HG03097 (cell line): ENCODE data around the gene SLA2.
"Not testable (repeated sequence)": the region's sequence is repeated elsewhere in the genome, so short reads cannot be mapped to it uniquely, and the experiment has no call there.

Experiments
- ATAC-seq: cut with Tn5 transposase; IDR thresholded peaks from one replicate; pipeline ENCODE4 v1.9.1; 2021; ENCODE audit not compliant: unreplicated experiment, low FRiP score

SLA2 gene, protein sequence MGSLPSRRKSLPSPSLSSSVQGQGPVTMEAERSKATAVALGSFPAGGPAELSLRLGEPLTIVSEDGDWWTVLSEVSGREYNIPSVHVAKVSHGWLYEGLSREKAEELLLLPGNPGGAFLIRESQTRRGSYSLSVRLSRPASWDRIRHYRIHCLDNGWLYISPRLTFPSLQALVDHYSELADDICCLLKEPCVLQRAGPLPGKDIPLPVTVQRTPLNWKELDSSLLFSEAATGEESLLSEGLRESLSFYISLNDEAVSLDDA

DNA sequence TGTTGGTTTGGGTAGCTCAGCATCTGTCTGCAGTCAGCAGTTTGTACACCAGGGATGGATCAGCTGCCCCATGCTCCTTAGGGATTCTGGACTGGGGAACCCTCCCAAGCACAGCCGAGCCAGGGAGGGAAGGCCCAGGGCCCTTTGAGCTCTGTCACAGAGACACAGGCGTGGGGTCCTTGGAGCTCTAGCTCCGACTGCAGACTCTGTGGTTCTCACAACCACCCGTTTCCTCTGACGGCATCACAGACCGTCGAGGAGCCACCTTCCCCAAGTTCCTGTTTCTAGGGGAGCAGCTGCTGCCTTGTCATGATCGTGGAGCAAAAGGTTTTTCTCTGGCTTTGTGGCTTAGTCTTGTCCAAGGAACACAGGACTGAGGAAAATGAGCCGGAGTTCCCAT is at the start of gene SLA2:
Gene SLA2 (minus strand): TSS at position 199 of the 400 bp plus-strand sequence. CDS start 4,861 bp downstream, outside the sequence.
- no peak for ATAC-seq

DNA sequence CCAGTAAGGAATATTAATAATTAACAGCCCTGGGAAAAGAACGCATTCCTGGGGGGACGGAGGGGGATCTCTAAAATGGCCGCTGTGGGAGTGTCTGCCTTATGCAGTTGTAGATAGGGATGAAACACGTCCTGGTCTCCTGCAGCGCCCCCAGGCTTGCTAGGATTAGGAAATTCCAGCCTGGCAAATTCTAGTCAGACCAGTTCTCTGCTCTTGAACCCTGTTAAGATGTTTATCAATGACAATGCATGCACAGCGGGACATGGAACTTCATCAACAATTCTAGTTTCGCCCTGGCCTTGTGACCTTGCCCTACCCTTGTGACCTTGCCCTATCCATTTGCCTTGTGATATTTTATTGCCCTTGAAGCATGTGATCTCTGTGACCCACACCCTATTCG is 49.5 kb upstream of the SLA2 start:
- not testable (repeated sequence) for ATAC-seq

DNA sequence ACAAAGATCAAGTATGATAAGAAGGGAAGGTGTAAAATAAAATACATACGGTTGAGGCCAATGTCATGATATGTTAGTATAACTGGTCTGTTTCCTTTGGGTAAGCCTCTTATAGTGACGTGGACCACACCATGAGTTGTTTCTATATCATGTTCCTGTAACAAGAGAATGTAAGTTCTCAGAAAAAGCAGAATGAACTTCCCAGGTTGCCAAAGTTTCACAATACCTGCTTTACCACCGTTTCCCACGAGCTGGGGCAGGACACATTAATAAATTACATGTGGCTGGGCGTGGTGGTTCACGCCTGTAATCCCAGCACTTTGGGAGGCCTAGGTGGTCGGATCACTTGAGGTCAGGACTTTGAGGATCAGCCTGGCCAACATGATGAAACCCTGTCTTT is 42.6 kb upstream of the SLA2 start:
- no peak for ATAC-seq

DNA sequence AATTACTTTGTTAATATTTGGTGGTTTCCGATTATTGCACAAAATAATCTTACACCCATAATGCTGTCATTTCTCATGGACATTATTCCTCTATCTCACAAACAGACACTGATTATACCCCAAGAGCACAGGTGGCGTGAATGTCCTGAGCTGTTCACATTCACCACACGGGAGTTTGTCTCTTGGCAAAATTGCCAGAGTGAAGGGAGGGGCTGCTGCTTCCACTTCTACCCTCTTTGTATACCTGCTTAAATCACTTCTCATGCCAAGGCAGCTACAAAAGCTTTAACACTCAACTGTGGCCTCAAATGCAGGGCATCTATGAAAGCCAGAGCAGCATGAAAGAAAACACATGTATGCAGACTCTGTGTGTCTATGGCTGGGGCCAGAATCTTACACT is 41.9 kb upstream of the SLA2 start:
- no peak for ATAC-seq

DNA sequence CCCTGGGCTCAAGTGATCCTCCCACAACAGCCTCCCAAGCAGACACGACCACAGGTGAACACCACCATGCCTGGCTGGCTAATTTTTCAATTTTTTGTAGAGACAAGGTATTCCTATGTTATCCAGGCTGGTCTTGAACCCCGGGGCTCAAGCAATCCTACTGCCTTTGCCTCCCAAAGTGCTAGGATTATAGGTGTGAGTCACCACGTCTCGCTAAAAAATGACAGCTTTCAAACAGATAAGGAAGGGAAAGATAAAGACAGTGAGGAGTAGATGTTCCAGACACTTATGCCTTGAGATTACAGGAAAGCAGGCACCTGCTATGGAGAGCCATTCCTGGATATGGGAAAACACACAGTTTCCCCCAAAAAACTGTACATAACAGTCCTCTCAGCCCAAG is 40.9 kb upstream of the SLA2 start:
- no peak for ATAC-seq

DNA sequence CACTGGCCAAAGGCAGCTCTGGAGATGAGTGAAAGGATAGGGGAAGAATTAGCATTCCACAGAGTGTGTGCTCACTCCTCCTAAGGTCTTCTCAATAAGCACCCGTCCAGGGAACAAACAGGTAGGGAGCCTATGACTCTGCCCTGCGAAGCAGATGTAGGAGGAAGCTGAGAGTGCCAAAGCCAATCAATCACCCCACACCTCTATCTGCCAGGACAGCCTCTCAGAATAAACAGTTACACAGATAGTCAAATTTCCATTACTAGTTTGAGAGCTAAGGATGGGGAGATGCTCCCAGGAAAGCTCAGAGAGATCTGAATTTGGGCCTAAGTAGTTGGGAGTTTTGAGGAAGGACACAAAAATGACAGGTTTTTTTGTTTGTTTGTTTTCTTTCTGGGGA is 40.5 kb upstream of the SLA2 start:
- no peak for ATAC-seq

DNA sequence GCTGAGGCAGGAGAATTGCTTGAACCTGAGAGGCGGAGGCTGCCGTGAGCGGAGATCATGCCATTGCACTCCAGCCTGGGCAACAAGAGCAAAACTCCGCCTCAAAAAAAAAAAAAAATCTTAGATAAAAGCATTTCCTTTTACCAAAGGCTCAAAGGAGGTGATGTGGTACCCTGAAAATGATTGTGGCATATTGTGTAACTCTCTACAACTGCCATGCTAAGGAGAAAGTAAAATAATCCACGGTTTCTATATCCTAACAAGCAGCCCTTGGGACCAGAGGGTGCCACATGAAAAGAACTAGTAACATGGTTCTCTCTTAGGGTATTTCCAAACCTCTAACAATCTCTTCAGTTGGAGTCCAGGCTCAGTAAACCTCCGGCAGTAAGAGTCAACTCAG is 38.8 kb upstream of the SLA2 start:
- ATAC-seq = no peak

DNA sequence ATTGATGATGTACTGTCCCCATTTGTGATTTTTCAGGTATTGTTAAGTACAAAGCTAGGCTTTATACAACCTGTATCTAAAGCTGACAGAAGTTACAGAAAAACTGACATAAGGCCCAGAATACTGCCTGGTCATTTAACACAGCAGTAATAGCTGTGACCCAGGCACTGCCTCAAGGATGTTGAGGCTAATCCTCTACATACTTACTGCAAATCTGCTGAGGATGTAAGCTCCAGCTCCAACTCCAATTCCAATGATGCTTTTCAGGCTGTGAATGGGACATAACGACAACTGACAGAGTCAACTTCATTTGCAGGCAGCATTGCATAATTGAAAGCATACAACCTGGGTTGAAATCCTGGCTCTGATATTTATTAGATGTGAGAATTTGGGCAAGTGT is 36.3 kb upstream of the SLA2 start:
- ATAC-seq = no peak

DNA sequence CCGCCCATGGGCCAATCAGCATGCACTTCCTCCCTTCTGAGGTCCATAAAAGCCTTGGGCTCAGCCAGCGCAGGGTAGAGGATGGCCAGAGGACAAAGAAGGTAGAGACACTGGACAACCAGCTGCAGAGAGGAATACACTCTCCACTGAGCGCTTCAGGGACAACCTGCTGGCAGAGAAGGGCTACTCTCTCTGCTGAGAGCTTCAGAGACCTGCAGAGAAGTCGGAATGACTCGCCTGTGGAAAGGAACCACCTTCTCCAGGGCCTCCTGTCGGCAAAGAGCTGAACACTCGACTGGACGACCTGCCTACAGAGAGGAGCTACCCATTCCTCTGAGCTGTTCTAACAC is 31.4 kb upstream of the SLA2 start:
- ATAC-seq = no peak

DNA sequence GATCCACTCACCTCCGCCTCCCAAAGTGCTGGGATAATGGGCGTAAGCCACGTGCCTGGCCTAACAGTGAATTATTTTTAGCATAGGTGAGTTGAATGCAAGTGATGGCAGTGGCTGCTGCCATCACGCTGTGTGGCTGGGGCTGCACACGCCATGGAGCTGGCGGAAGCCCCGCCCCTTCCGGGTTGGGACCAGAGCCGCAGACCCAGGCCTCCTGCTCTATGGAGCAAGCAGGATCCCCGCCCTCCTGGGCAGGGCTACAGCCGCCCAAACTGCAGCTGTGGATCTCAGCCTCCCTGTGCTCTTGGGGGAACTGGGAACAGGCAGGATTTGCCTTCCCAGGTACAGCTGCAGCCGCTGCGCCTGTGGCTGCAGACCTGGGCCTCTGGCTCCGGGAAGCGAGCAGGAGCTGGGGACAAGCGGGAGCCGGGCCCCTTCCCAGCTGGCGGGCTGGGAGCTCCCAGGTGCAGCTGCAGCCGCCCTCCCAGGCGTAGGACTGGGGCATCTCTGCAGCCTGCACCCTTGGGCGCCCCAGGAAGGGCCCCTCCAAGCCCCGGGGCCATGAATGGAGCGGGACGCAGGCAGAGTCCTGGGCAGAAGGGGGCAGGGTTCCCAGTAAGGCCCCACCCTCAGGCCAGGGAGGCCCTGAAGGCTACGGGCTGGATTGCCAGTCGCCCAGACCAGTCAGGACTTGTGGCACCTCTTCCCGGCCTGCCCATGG is 30.9 kb upstream of the SLA2 start:
- ATAC-seq = no peak

DNA sequence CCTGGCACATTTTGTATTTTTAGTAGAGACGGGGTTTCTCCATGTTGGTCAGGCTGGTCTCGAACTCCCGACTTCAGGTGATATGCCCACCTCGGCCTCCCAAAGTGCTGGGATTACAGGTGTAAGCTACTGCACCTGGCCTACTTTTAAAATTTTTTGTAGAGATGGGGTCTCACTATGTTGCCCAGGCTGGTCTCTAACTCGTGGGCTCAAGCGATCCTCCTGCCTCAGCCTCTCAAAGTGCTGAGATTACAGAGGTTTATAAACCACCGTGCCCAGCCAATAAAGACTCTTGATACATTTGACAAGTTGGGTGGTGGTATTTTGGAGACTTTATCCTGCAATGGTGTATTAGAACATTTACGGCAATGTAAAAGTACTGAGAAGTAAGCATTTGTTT is 29.5 kb upstream of the SLA2 start:
- ATAC-seq = not testable (repeated sequence)

DNA sequence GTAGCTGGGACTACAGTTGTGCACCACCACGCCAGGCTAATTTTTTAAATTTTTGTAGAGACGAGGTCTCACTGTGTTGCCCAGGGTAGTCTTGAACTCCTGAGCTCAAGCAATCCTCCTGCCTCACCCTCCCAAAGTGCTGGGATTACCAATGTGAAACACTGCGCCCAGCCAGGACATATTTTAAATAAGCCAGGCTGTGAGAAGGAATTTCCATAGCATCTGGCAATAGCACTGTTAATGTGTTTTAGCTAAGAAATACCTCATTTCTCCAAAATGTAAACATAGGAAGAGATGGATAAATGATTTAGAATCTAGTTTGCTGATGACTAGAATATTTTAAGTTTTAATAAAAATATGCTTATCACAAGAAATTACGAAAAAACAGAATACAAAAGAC is 27.0 kb upstream of the SLA2 start:
- no peak for ATAC-seq

DNA sequence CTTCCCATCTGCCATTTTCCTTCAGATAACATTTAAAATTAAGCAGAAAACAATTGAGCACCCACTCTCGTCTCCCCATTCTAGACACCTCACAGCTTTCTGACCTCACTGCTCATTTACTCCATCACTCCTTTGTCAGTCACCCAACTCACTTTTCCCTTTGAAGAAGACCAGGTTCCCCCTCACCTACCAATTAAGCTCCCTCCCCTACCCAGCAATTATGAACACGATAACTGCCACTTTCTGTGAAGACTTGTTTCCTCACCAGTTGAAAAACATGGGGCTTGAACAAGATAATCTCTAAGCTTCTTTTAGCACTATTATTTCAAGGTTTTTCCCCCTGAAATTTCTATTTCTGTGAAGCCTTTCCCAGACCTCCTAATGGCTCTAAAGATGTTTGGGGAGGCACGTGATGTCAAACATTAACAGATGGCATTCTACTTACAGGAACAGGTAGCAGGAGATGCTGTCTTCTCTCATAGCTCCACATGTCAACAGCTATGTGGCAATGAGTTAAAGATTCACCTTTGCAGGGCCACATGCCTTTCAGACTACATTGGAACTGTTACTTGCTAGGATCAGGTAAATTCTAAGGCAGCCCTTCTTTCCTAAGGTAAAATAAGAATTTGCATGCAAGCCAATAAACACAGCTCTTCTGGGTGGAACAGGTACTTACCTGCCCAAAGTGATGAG is 24.8 kb upstream of the SLA2 start:
- no peak for ATAC-seq

DNA sequence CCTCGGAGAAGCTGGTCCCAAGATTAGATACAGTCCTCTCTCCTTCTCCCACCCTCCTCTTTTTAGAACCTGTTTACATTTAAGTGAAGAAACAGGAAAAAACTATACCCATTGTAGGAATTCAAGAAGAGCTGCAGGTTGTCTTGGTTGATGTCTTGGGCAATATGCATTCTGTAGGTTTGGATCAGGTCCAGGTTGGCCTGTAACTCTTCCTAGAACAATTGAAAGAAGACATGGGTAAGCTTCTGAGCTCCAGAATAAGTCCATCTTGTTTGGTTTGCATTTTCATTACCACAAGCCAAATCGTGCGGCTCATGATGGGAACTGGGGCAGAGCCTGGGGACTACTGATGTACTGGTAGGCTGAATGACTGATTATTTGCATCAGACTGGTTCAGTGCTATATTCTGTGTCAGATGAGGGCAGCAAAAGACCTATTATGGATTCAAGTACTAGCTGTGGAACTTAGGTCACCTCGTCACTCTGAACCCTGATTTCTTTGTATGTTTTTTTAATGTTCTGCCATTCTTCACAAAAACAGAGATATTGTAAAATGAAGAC is 20.3 kb upstream of the SLA2 start:
- no peak for ATAC-seq

DNA sequence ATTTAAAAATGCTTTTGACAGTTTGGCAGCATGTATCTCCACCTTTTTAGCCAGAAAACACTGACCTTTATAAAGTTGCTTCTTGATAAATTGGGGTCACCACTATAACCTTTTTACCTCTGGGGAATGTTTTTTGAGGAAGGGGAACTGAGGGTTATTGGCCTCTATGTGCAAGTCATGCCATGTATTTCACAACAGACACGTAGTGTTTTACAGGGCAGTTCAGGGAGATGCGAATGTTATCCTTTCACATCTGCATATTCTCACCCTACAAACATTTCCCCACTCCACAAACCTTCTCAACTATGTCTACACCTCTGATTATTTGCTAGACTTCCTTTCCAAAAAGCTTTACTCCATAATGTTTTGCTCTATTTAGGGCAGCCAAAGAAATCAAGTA is 17.0 kb upstream of the SLA2 start:
- no peak for ATAC-seq

DNA sequence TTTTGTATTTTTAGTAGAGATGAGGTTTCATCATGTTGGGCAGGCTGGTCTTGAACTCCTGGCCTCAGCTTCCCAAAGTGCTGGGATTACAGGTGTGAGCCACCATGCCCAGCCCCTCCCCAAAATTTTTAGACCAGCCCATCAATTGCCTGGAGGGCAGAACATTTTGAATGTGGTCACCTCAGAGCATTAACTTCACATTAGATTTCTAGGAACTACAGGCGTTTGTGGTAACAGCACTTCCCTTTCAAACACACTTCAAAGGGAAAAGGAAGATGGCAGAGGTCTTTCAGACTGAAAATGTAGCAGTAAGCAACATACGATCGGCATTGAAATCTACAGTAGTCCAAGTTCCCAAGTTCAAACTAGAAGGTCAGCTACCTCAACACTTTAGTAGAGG is 12.3 kb upstream of the SLA2 start:
- no peak for ATAC-seq

DNA sequence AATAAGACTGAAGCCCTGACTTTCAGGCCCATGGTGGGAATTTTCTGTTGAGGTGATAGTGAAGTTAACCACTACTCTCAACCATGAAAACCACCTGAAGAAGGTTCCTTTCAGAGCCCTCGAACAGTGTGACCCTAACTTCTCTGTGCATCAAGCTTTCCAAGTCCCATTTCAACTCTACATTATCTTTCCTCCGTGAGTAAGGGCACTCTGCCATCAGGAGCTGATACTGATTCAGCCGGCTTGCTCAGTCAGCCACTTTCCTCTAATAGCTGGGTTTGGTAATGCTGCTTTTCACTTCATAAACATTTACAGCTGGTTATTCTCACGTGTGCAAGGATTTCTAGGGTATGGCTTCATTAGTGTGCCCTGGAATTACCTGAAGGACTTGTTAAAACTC is 10.7 kb upstream of the SLA2 start:
- no peak for ATAC-seq

DNA sequence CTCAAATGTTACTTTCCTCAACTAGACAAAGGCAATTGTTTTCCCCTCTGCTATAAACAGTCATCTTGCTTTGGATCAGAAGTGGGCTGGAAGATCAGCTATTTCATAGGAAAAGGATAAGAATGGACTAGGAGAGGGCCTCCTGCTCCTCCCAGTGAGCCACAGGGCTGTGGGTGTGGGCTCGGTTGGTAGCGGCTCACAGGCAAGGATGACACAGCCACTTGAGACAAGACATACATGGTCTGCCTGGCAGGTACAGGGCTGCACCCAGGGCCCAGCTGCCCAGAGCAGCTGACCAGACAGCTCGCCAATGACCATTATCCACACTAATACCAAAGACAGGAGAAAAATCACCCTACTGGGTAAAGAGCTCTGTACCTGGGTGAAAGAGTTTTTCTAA is 9.0 kb upstream of the SLA2 start:
- no peak for ATAC-seq

DNA sequence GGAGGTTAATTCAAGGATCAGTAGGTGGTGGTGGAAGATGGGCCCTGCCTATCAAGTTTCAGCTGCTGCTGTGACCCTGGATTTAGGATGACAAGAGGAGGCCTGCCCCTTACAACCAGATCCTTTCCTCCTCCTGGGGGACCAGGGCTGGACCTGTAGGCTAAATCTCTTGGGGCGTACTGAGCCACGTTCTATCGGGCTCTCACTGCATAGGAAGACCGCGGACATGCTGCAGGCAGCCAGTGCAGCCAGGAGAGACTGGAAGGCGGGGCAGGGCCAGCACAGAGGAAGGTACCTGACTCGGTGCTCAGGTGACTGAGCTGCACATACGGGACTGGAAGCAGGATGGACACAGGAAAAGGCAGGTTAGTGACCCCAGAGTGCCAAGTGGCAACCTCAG is 8.5 kb upstream of the SLA2 start:
- no peak for ATAC-seq

DNA sequence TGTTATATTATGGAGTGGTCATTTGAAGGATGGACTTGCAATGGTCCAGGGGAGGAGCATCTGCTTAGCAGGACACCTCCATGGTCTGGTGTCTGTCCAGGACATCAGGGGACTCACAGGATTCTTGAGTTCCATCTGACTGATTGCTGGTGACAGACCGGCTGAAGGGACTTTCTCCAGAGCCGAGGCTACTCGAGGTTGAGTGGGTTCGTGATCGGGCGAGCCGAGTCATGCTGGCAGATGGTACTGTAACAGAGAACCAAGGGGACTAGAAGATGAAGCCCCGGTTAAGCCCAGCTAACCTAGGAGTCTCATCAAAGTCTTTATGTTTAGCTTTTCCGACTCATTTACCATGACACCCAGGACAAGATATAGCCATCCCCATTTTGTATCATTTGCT is 7.5 kb upstream of the SLA2 start:
- ATAC-seq = no peak

DNA sequence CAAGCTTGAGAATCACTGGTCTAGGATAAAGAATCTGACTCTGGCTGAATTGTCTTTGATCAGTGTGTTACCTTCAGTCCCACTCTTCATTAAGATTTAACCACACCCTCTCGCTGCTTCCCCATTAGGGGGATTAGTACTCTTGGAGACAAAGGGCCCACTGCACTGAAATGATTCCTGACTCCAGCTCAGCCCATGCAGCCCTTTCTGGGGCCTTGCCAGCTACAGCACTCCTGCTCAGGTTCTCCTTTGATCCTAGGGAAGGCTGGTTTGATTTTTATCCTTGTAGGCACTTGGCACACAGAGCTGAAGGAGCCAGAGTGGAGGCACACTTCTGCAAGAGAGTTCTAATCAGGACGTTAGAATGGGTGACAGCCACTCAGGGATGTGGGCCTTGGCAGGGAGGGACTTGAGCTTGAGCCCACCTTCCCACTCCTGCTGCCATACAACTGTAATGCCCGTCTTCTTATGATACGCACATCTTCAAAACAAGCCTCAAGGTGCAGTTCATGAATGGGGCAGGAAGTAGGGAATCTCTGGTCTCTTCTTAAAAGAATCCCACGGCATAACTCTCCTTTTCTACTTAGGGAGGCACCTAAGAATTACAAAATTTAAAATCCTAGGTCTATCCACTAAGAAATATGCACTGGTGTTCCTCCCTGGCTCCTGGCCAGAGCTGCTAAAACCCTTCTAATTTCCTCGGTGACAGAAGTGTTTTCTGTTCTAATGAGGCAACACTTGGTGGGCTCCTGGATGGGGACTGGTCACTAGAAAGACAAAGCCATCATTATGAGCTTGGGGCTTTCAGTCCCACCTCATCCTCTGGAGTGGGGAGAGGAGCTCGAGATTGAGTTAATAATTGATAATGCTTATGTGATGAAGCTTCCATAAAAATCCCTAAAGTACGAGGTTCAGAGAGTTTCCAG is 1.5 kb upstream of the SLA2 start:
- no peak for ATAC-seq
